HG02870 (cell line): ENCODE measurements around the gene GAK.

Source experiments
- ATAC-seq: cut with Tn5 transposase; IDR thresholded peaks from one replicate; pipeline ENCODE4 v1.9.1; 2021; ENCODE audit warnings: mild to moderate bottlenecking, moderate library complexity; ENCODE audit not compliant: unreplicated experiment

GAK gene

GRCh38 chr4:855880-856224, 76.3 kb downstream of the GAK start:
- no peak for ATAC-seq

DNA sequence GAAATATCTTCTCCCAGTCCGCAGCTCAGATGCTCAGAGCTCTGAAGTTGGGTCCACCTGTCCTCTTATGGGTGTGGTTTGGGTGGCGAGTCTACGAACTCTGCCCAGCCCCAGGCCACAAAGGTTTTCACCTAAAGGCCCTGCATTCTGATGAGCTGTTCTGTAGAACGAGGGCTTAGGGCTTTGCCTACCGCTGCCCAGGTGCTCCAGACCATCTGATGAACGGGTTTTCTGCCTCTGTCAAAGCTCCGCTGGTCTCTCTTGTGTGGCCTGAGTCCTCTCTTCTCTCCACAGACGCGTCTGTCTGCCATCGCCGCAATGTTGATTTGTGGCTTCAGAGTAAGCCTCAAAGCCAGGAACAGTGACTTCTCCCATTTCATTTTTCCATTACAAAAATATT, 77.8 kb downstream of the GAK start:
- ATAC-seq, result no peak

- no peak for ATAC-seq
Measured at GRCh38 chr4:853416-853781, 78.7 kb downstream of the GAK start.

GRCh38 chr4:851701-852430, 80.2 kb downstream of the GAK start:
- no peak for ATAC-seq

DNA sequence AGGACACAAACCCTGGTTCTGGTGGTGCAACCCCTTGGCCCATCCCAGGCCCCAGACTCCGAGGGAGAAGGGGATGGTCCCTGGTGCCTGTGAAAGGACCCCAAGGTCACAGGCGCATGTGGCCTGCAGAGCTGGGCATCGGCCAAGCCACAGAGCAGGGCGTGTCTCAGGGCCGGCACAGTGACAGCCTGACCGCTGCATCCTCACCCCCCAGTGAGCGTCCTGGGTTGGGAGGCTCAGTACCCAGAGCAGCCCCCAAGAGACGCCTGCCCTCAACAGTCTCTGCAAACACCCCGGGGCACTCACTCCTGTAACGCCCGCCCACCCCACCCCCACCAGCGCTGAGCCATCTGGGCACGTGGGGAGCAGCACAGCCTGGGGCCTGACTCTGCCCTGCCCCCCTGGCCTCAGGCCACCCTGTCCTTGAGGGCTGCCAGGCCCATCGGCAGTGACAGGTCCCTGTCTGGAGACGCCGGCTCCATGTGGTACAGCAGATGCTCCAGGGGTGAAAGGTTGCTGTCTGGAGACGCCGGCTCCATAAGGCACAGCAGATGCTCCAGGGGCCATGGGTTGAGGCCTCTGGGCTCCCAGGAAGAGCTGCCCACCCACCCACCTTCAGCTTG, 81.7 kb downstream of the GAK start:
- no peak for ATAC-seq

- ATAC-seq, result no peak
Measured at GRCh38 chr4:849478-850175, 82.5 kb downstream of the GAK start.

GRCh38 chr4:848803-849477, 83.2 kb downstream of the GAK start:
- ATAC-seq, result no peak

DNA sequence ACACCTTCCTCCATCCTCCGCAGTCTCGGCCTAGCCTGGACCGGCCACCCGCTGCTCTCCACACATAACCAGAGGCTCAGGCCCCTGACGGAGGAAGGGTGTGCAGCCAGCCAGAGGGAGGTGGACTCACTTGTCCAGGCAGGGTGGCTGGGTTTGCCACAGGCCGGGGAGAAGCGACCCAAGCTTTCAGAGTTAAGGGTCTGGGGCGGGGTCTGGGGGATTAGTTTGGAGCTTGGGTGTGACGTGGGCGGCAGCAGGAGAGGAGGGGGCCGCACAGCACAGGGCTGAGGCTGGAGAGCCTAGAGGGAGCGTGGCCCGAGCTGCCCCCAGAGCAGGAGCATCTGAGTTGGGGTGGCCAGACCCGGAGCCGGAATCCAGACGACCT, 83.8 kb downstream of the GAK start:
- ATAC-seq, result no peak

DNA sequence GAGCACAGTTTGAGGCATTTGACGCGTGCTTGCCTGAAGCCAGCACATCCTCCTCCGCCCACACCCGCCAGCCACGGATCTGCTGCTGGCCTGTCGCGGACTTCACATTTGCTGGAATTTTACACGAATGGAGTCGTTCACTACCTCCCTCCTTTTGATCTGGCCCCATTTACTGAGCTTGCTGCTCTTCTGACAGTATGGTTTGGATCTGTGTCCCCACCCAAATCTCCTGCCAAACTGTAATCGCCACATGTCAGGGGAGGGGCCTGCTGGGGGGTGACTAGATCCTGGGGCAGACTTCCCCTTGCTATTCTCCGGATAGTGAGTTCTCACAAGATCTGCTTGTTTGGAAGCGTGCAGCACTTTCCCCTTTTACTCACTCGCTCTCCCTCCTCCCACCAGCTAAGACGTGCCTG, 86.3 kb downstream of the GAK start:
- ATAC-seq, result no peak

- no peak for ATAC-seq
Measured at GRCh38 chr4:845233-845835, 86.8 kb downstream of the GAK start.

DNA sequence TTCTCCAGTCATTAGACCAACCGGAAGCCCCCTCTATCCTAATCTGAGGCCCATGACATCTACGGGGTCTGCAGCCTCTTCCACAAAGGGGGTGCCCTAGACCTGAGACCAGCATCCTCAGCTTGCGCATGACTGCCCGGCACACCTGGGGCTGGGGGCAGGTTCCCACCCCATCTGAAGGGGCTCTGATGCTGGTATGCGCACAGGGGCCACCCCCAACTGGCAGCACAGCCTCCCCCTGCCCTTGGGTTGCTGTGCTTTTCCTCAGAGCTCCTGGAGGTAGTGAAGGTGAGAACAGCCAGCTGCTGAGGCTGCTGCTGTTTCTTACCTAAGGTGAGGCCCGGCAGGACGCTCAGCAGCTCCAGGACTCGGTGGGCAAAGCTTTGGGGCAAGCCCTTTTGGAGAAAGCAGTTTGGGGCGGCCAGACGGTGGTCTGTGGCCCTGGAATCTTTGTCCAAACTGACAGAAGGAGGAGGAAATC, 87.3 kb downstream of the GAK start:
- no peak for ATAC-seq

DNA sequence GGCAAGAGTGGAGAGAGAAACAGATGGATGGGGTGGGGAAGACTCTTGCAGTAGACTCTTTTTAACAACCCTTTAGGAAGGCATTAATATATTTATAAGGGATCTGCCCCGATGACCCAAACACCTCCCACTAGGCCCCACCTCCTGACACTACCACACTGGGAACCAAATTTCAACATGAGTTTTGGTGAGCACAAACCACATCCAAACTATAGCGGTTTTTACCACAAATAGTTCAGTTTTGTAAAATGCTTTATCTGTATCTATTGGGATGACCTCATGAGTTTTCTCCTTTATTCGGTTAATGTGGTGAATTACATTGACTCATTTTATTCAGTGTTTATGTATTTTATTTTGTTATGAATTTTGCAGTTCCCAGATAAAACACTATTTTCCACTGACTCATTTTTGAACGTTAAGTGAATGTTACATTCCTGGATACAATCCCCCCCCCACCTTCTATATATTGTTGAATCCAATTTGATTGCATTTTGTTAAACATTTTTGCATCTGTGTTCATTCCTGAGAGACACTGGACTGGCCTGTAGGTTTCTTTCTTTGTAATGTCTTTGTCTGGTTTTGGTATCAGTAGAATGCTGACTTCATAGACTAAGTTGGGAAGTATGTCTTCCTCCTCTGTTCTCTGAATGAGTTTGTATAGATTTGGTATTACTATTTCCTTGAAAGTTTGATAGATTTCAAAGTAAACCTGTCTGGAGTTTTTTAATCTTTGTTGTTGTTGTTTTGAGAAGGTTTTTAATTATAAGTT, 92.3 kb downstream of the GAK start:
- no peak for ATAC-seq

DNA sequence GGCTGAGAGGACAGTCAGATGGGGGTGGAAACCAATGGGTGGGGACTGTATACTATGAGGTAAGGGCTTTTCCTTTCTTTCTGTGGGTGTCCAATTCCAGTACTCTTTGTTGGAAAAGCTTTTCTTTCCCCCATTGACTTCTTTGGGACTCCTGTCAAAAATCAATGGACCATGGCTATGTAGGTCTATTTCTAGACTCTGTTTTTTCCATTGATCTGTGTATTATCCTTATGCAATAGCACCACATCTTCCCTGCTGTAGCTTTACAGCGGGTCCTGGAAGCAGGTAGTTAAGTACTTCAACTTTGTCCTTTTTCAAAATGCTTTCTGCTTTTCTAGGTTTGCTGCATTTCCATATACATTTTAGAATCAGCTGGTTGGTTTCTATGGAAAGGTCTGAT, 94.3 kb downstream of the GAK start:
- ATAC-seq, result no peak

GRCh38 chr4:836750-837301, 95.3 kb downstream of the GAK start:
- ATAC-seq, result no peak

DNA sequence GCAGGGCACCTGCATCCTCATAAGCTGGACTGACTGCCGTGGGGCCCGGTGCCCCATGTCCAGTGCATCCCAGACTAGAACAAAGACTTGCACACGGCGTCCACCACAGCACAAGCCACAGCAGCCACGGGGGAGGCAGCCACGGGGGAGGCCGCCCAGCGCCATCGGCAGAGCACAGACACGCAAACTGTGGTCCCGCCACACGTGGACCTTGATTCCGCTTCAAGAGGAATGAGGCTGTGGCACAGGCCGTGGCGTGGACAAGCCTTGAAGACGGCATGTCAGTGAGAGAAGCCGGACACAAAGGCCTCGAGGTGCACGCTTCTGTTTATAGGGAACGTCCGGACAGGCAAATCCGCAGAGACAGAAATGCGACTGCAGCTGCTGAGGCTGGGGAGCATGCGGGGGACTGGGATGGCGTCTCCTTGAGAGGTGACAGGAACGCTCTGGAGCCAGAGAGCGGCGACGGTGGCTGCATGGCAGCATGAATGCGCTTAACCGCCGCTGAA, 96.1 kb downstream of the GAK start:
- no peak for ATAC-seq

GRCh38 chr4:835148-836002, 96.7 kb downstream of the GAK start:
- no peak for ATAC-seq

DNA sequence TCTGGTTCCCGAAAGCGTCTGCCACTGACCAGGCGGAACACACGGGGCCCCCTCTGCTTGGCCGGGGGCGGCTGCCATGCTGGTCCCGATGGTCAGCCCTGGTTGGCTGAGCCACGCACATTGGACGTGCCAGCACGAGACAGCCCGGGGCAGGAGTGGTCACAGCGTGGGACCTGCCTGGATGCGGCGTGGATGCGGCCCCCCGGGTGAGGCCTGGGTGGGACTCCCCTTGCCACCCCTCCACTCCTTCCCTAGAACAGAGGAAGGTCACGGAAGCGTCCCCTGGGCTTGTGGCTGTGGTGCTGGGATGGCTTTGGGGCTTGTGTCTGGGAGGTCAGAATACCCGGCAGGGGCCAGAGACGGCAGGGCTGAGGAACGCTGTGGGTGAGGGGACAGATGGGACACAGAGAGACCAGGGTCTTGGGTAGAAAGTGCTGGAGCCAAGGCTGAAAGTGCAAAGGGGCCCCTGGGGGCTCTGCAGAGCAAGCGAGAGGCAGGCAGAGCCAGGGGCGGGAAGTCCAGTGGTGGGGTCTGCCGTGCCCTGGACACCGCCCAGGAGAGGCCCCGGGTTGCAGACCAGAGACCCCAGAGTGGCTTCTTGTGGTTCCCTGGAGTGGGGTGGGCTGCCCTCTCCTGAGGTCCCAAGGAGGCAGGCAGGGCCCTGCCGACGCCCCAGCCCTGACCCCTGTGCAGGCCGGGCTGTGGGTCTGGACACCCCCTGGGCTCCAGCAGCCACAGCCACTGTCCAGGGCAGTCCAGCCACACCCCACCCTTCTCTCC, 97.6 kb downstream of the GAK start:
- ATAC-seq, result no peak

DNA sequence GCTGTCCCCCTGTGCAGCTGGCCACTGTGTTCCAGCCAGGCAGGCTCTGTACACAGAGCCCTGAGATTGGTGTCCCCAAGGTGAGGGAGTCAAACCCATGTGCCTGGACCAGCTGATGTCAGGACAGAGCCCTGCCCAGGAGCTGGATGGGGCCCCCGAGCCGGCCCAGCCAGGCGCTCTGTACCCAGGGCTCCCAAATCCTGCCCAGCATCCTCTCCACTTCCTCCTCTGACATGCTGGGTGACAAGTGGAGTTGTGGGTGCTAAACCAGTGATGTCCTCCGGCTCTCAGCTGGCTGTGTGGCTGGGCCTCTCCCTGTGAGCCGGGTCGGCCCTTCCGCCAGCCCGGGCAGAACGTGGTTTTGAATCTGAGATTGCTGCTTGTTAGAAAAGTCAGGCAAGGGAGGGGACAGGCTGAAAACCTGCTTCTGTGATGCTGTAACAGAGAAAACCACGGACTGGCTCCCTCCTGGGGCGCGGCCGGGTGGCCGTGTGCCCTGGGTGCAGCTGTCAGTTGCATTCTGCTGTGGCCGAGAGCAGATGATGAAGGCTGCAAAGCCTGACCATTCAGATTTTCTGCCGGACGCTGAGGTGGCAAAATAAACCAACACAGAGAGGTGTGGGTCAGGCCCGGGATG, 98.3 kb downstream of the GAK start:
- ATAC-seq, result no peak
